HepG2 (cell line): ENCODE results near the gene HP1BP3. TPM values are rescaled to one million over a fixed set of nuclear protein-coding genes. Genes with fewer than 3 reads are reported as not detected.

Experiments
- ELF3 ChIP-seq: IDR thresholded peaks from 2 replicates; pipeline ENCODE4 v1.6.1; 2016; ENCODE audit warnings: missing genetic modification reagents, missing compliant biosample characterization
- FOXP4 ChIP-seq: sonication (generic); formaldehyde crosslinking; IDR thresholded peaks from 2 replicates; pipeline ENCODE4 v1.4.0; 2020; ENCODE audit warnings: missing genetic modification reagents
- MAX ChIP-seq: IDR thresholded peaks from 2 replicates; pipeline ENCODE4 v1.6.1; 2012; ENCODE audit warnings: inconsistent platforms
- SOX6 ChIP-seq, 2 experiments: fragments of 450-650 bp in 1 of 2; sonication (generic) in 1 of 2; formaldehyde crosslinking in 1 of 2; IDR thresholded peaks; 2 replicates each; pipeline versions ENCODE4 v1.4.0 to v1.6.1; 2017 to 2020; ENCODE audit warnings: antibody characterized with exemption in 1 of 2, mild to moderate bottlenecking in 1 of 2, missing genetic modification reagents in 1 of 2
- TAF15 ChIP-seq: fragments of 200-400 bp; formaldehyde crosslinking; IDR thresholded peaks from one replicate; pipeline ENCODE4 v1.6.1; 2018; ENCODE audit warnings: mild to moderate bottlenecking, low read depth, low read length; ENCODE audit not compliant: poor library complexity, severe bottlenecking
- TBX2 ChIP-seq: sonication (generic); formaldehyde crosslinking; IDR thresholded peaks from 2 replicates; pipeline ENCODE4 v1.5.0; 2020; ENCODE audit warnings: missing genetic modification reagents, mild to moderate bottlenecking, borderline replicate concordance
- THAP8 ChIP-seq: sonication (generic); formaldehyde crosslinking; IDR thresholded peaks from 2 replicates; pipeline ENCODE4 v1.5.1; 2020; ENCODE audit warnings: missing genetic modification reagents, mild to moderate bottlenecking, borderline replicate concordance
- TMF1 ChIP-seq: sonication (generic); formaldehyde crosslinking; IDR thresholded peaks from 2 replicates; pipeline ENCODE4 v1.8.1; 2022; ENCODE audit warnings: low read depth, missing genetic modification reagents
- ZBTB33 ChIP-seq: sonication (generic); formaldehyde crosslinking; IDR thresholded peaks from 2 replicates; pipeline ENCODE4 v1.4.0; 2020; ENCODE audit warnings: missing genetic modification reagents
- ZHX1 ChIP-seq: sonication (generic); formaldehyde crosslinking; IDR thresholded peaks from 2 replicates; pipeline ENCODE4 v1.8.1; 2022; ENCODE audit warnings: low read depth, mild to moderate bottlenecking, missing genetic modification reagents
- ZMAT5 ChIP-seq: sonication (generic); formaldehyde crosslinking; IDR thresholded peaks from 2 replicates; pipeline ENCODE4 v1.5.0; 2020; ENCODE audit warnings: mild to moderate bottlenecking, low read depth, missing genetic modification reagents, borderline replicate concordance
- ZNF136 ChIP-seq: sonication (generic); formaldehyde crosslinking; IDR thresholded peaks from 2 replicates; pipeline ENCODE4 v1.8.1; 2022; ENCODE audit warnings: low read depth, mild to moderate bottlenecking, moderate library complexity, missing genetic modification reagents
- ZNF160 ChIP-seq: sonication (generic); formaldehyde crosslinking; IDR thresholded peaks from 2 replicates; pipeline ENCODE4 v1.8.0; 2022; ENCODE audit warnings: mild to moderate bottlenecking, inconsistent platforms, missing genetic modification reagents
- ZNF382 ChIP-seq: sonication (generic); formaldehyde crosslinking; IDR thresholded peaks from 2 replicates; pipeline ENCODE4 v1.5.0; 2020; ENCODE audit warnings: missing genetic modification reagents, mild to moderate bottlenecking, borderline replicate concordance
- ZNF660 ChIP-seq: sonication (generic); formaldehyde crosslinking; IDR thresholded peaks from 2 replicates; pipeline ENCODE4 v1.5.1; 2020; ENCODE audit warnings: mild to moderate bottlenecking, low read depth, missing genetic modification reagents, borderline replicate concordance
- ZUFSP ChIP-seq: sonication (generic); formaldehyde crosslinking; IDR thresholded peaks from 2 replicates; pipeline ENCODE4 v1.9.0; 2021; ENCODE audit warnings: missing genetic modification reagents, mild to moderate bottlenecking, borderline replicate concordance
- polyA plus RNA-seq, 8 experiments: library from polyadenylated mRNA; depleted of rRNA in 3 of 8; stranded (reverse) in 7 of 8; unstranded in 1 of 8; fragments of >200 nt; fragmentation: Illumina TruSeq in 4 of 8; extraction: Trizol in 4 of 8; gene quantifications; 2 replicates each; pipeline versions ENCODE4 v1.2.1 to v1.2.3, GENCODE V29; 2011 to 2016; ENCODE audit warnings: low read depth in 4 of 8, missing spikeins in 1 of 8, mixed read lengths in 1 of 8; ENCODE audit not compliant: insufficient read depth in 1 of 8
- total RNA-seq, 5 experiments: library from RNA; depleted of rRNA; stranded (reverse); fragments of >200 nt; fragmentation: Illumina TruSeq; extraction: Trizol; gene quantifications; 2 replicates each; pipeline ENCODE4 v1.2.3, GENCODE V29; 2016; ENCODE audit warnings: low read depth in 1 of 5

HP1BP3 gene
- total and polyA plus RNA-seq, 2 of the 13 experiments (the other 11 are each of a cell fraction or from before 2014, with no cell fraction given): 98.5 to 137 TPM

DNA sequence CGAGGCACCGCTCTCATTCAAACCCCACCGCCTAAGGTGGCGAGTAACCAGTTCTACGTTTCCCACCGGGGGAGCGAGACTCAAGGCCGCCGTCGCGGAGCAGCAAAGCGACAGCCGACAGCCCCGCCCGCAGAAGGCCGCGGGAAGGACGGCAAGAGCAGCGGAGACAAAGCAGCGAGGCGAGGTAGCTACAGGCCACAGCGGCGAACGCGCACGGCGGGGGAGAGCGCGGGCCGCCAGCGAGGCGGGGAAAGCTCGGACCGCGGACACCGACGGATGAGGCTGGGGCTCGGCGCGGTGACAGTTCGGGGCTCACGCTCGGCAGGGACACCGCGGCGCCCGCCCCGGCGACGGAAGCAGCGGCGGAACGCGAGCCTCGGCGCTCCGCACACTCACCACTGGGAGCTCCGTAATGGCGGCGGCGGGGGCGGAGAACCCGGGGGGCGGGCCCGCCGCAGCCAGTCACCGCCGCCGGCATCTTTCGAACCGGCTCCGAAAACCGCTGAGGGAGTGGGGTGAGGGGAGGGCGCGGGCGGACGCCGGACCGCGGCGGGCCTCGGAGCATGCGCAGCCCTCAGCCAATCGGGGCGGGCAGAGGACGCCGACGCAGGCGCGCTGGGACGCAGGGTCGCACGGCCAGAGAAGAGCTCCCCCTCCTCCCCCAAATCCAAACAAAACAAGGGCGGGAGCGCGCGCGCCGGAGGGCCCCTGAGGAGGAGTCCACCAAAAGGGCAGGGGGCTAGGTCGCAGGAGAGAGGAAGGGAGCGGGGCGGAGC, 666 bp downstream of the HP1BP3 start (continued):
- TF ChIP-seq ZHX1 (CRISPR knock-in tag) (peak; percentile 77), ZNF382 (no peak), MAX (peak; percentile 56), ZMAT5 (no peak), ZUFSP (CRISPR knock-in tag) (no peak), TAF15 (peak; percentile 61), ELF3 (CRISPR knock-in tag) (peak; percentile 9; the same call in 1 of the 2 replicates), TMF1 (peak; percentile 76), ZNF660 (CRISPR knock-in tag) (no peak), ZBTB33 (CRISPR knock-in tag) (no peak), ZNF136 (CRISPR knock-in tag) (0 out of 2 replicates have a peak, but pooled peaks have one; percentile 18), FOXP4 (CRISPR knock-in tag) (peak; percentile 45; the same call in 1 of the 2 replicates), ZNF160 (CRISPR knock-in tag) (peak; percentile 73), THAP8 (CRISPR knock-in tag) (no peak), TBX2 (CRISPR knock-in tag) (peak; percentile 56), SOX6 (IDR thresholded peaks at IDR 0.05) (no peak), SOX6 (CRISPR knock-in tag; IDR thresholded peaks at IDR 0.05) (peak; percentile 64; the same call in 1 of the 2 replicates)
